Activated CD8-positive, alpha-beta T cell treated with anti-CD3 and anti-CD28 coated beads for 36 hours (primary cell): Measurements from ENCODE around the gene HACE1. TPM values are rescaled to one million over a fixed set of nuclear protein-coding genes. Genes with fewer than 3 reads are reported as not detected.

Experiments
- ATAC-seq: fragments of 200-7000 bp; cut with Tn5 transposase; one replicate; pipeline ENCODE4 v1.10.0; 2021; ENCODE audit warnings: mild to moderate bottlenecking, moderate library complexity
- CTCF ChIA-PET: fragments of 350-600 bp; sonication (Branson Sonifier 250); formaldehyde crosslinking; loops from one replicate; lab custom pipeline; 2021; ENCODE audit warnings: antibody characterized with exemption; lab: Charles Lee
- POLR2A ChIA-PET: fragments of 350-600 bp; sonication (Branson Sonifier 250); formaldehyde crosslinking; loops from one replicate; lab custom pipeline; 2021; ENCODE audit warnings: antibody characterized with exemption; lab: Charles Lee
- DNase-seq: peaks from one replicate; pipeline ENCODE4 v3.0.0-alpha.2; 2020
- H3K27ac Mint-ChIP-seq: one replicate; pipeline ENCODE4 v1.8.0; 2021; ENCODE audit warnings: mild to moderate bottlenecking, mixed read lengths
- H3K27me3 Mint-ChIP-seq: one replicate; pipeline ENCODE4 v1.8.0; 2021; ENCODE audit warnings: mixed read lengths
- H3K36me3 Mint-ChIP-seq: one replicate; pipeline ENCODE4 v1.8.0; 2021; ENCODE audit warnings: low read depth, mixed read lengths
- H3K4me1 Mint-ChIP-seq: one replicate; pipeline ENCODE4 v1.8.0; 2021; ENCODE audit warnings: low read depth, mixed read lengths
- H3K4me3 Mint-ChIP-seq: one replicate; pipeline ENCODE4 v1.8.0; 2021; ENCODE audit warnings: mild to moderate bottlenecking, moderate library complexity, mixed read lengths
- H3K9me3 Mint-ChIP-seq: one replicate; pipeline ENCODE4 v1.8.0; 2021; ENCODE audit warnings: mixed read lengths
- intact Hi-C: fragments of 100-400 bp; cut with micrococcal nuclease; formaldehyde crosslinking; loops from one replicate; pipeline ENCODE4 v1.10.0; 2022
- total RNA-seq, 2 experiments: library from RNA; stranded (reverse); gene quantifications; one replicate each; pipeline ENCODE4 v1.2.3, GENCODE V29; 2021
- TF ChIP-seq, protein P1 (sequence below): fragments of 200-600 bp; IDR thresholded peaks from one replicate; pipeline ENCODE4 v1.8.0; 2022; ENCODE audit warnings: antibody characterized with exemption, mild to moderate bottlenecking

HACE1 gene
- total RNA-seq, 2 experiments from 2014 or later, result 14.5 to 17.5 TPM

DNA sequence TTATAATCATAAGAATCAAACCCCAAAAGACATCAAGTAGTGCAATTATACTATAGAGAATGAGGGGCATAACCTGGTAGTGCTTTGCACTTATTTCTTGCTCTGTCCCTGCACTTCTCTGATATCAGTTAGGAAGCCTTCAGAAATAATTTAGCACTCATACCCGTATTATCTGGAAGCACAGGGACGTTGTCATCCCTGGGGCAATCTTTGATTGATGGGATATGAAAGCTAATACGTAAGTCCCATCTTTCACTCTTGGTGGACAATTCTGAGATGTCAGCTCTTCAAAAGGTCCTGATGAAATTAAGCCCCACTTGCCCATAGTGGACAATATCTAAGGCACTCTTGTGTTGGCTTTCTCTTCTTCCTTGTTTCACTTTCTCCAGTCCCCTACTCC lies 144.9 kb downstream of the HACE1 start:
- ChIA-PET POLR2A (no interaction called here), CTCF (no interaction called here)
- Mint-ChIP-seq H3K4me3 (no peak overlapping the region), H3K4me1 (no peaks in the 10 kb centered on the region), H3K27me3 (no peaks in the 10 kb centered on the region), H3K27ac (no peak overlapping the region), H3K9me3 (no peaks in the 10 kb centered on the region), H3K36me3 (no peaks in the 10 kb centered on the region)
- TF ChIP-seq, protein P1, sequence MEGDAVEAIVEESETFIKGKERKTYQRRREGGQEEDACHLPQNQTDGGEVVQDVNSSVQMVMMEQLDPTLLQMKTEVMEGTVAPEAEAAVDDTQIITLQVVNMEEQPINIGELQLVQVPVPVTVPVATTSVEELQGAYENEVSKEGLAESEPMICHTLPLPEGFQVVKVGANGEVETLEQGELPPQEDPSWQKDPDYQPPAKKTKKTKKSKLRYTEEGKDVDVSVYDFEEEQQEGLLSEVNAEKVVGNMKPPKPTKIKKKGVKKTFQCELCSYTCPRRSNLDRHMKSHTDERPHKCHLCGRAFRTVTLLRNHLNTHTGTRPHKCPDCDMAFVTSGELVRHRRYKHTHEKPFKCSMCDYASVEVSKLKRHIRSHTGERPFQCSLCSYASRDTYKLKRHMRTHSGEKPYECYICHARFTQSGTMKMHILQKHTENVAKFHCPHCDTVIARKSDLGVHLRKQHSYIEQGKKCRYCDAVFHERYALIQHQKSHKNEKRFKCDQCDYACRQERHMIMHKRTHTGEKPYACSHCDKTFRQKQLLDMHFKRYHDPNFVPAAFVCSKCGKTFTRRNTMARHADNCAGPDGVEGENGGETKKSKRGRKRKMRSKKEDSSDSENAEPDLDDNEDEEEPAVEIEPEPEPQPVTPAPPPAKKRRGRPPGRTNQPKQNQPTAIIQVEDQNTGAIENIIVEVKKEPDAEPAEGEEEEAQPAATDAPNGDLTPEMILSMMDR, result no peak
- intact Hi-C loops, result no loop called here
- ATAC-seq (no peak), DNase-seq (no peak)

- no peaks in the 10 kb centered on the region for H3K36me3 Mint-ChIP-seq
- H3K27ac Mint-ChIP-seq, result no peak overlapping the region
- ChIA-PET CTCF (no interaction called here), POLR2A (no interaction called here)
- H3K4me3 Mint-ChIP-seq, result no peak overlapping the region
- H3K27me3 Mint-ChIP-seq, result no peaks in the 10 kb centered on the region
- ATAC-seq (no peak), DNase-seq (no peak)
- TF ChIP-seq, protein P1, result no peak
- intact Hi-C loops, result no loop called here
- no peaks in the 10 kb centered on the region for H3K4me1 Mint-ChIP-seq
- H3K9me3 Mint-ChIP-seq, result peaks cover 5% of the 10 kb centered on the region
Observed at GRCh38 chr6:104713982-104714381, 145.7 kb downstream of the HACE1 start.

DNA sequence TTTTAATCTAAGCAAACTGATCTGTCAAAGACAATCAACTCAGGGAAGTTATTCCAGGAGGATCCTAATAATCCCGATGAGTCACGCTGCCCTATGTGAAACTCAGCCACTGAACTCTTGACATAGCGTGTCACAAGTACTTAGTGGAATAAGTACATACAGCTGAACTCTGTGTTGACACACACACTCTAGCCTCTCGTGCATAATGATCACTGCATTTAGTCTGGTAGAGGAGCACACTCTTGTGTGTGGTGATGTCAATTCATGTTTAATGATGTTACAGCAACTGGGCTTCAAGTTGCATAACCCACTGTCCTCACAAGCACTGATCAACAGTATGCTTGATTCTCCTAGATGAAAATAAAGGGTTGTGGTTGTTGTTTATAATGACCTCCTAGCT lies 148.3 kb downstream of the HACE1 start:
- CTCF ChIA-PET, result no interaction called here
- H3K27ac Mint-ChIP-seq, result no peak overlapping the region
- DNase-seq, result no peak
- H3K4me3 Mint-ChIP-seq, result no peak overlapping the region
- POLR2A ChIA-PET, result no interaction called here
- no peaks in the 10 kb centered on the region for H3K4me1 Mint-ChIP-seq
- no peak for ATAC-seq
- TF ChIP-seq, protein P1, result no peak
- no peaks in the 10 kb centered on the region for H3K27me3 Mint-ChIP-seq
- peaks cover 5% of the 10 kb centered on the region for H3K9me3 Mint-ChIP-seq
- intact Hi-C loops, result no loop called here
- peaks cover 2% of the 10 kb centered on the region for H3K36me3 Mint-ChIP-seq

- Mint-ChIP-seq H3K9me3 (peaks cover 5% of the 10 kb centered on the region), H3K27me3 (no peaks in the 10 kb centered on the region), H3K27ac (no peak overlapping the region), H3K36me3 (peaks cover 2% of the 10 kb centered on the region), H3K4me1 (no peaks in the 10 kb centered on the region), H3K4me3 (no peak overlapping the region)
- DNase-seq, result no peak
- intact Hi-C loops, result no loop called here
- TF ChIP-seq, protein P1, result no peak
- no peak for ATAC-seq
- ChIA-PET POLR2A (no interaction called here), CTCF (no interaction called here)
Observed at GRCh38 chr6:104710543-104711335, 149.0 kb downstream of the HACE1 start.

DNA sequence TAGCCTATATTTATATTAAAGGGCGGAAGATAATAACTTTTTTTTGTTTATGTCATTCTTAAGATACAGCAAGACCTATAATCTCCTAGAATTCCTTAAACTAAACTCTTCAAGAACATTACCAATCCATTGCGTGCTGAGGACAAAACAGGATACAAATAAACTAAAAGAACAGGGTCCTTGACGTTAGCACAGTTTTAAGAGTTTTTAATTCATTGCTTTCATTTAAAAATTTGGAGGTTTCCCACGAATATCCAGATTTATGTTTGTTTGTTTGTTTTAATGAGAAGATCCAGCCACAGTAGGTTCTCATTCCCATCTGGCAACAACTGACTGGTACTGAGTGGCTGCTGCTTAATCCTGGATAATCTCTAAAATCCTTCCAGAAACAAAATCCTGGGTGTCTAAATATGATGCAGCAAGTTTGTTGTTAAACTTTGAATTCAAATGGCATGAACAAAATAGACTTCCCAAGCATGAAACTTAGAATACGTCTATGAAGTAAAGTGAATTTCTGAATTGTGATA lies 153.7 kb downstream of the HACE1 start:
- no peak overlapping the region for H3K27ac Mint-ChIP-seq
- H3K4me1 Mint-ChIP-seq, result peaks cover 21% of the 10 kb centered on the region
- TF ChIP-seq, protein P1, result no peak
- ChIA-PET POLR2A (no interaction called here), CTCF (interaction anchor here (1.3 kb wide), 1 partner anchor 16 kb away, joined by 3 read pairs; no protein-coding TSS in a partner anchor)
- ATAC-seq (no peak), DNase-seq (no peak)
- H3K9me3 Mint-ChIP-seq, result peaks cover 5% of the 10 kb centered on the region
- H3K36me3 Mint-ChIP-seq, result peaks cover 2% of the 10 kb centered on the region
- H3K27me3 Mint-ChIP-seq, result no peaks in the 10 kb centered on the region
- no peak overlapping the region for H3K4me3 Mint-ChIP-seq
- intact Hi-C loops, result no loop called here
